Skeletal muscle tissue (tissue), 4 donors: ENCODE measurements around the gene ARL6IP4. TPM values are rescaled to one million over a fixed set of nuclear protein-coding genes. Genes with fewer than 3 reads are reported as not detected.

Source experiments
- H3K27ac ChIP-seq: one replicate; pipeline ENCODE4 v1.7.0; 2013; ENCODE audit warnings: mild to moderate bottlenecking, low read depth, low read length, inconsistent platforms
- H3K27me3 ChIP-seq, 3 donors: one replicate each; pipeline ENCODE4 v1.7.0; 2013; ENCODE audit warnings: low read length in 3 of 3; ENCODE audit not compliant: control insufficient read depth in 3 of 3, insufficient read depth in 3 of 3
- H3K36me3 ChIP-seq, 3 donors: one replicate each; pipeline ENCODE4 v1.7.0; 2013; ENCODE audit warnings: low read length in 3 of 3; ENCODE audit not compliant: control insufficient read depth in 3 of 3, insufficient read depth in 3 of 3
- H3K4me1 ChIP-seq, 3 donors: one replicate each; pipeline ENCODE4 v1.7.0; 2013; ENCODE audit warnings: low read length in 3 of 3, mild to moderate bottlenecking in 3 of 3; ENCODE audit not compliant: control insufficient read depth in 3 of 3, insufficient read depth in 3 of 3
- H3K4me3 ChIP-seq, 3 donors: one replicate each; pipeline ENCODE4 v1.7.0; 2013; ENCODE audit warnings: low read length in 3 of 3
- H3K9ac ChIP-seq, 3 donors: one replicate each; pipeline ENCODE4 v1.7.0; 2013; ENCODE audit warnings: low read length in 3 of 3, mild to moderate bottlenecking in 3 of 3, moderate library complexity in 2 of 3, low read depth in 1 of 3
- H3K9me3 ChIP-seq, 3 donors: one replicate each; pipeline ENCODE4 v1.7.0; 2013; ENCODE audit warnings: low read length in 3 of 3; ENCODE audit not compliant: control insufficient read depth in 3 of 3
- total RNA-seq: library from RNA; depleted of rRNA; stranded (reverse); fragments of >200 nt; gene quantifications from one replicate; pipeline ENCODE4 v1.2.3, GENCODE V29; 2014
- donor health status: Osteomylitis.

ARL6IP4 gene
- total RNA-seq, 1 donor from 2014 or later, result 93.4 TPM

DNA sequence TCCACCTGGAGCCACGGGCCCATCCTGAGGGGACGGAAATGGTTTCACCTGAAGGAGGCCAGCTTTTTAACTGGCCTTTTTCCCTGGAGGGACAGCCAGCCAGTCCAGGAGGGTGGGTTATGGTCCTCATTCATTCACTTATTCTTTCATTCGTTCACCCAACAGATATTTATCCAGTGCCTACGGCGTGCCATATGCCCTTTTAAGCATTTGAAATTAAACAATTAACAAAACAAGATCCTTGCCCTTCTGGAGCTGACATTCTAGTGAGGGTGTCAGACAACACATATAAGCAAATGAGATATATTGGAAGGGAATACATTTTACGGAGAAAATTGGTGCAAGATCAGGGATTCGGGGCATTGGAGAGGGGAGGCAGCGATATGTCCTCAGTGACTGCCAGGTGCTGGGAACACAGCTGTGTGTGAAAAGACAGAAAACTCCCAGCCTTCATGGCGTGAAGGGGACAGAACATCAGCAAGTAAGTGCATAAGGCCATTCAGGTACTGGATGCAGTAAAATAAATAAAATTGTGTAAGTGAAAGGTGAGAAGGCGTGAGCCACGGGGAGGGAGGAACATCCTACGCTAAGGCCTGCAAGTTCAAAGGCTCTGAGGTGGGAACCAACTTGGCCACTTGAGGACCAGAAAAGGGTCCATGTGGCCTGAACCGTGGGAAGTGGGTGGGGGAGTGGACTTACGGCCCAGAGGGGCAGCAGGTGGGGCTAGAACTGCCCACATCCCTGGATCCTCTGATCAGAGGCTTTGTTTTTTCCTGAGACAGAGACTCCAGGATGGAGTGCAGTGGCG is 13.5 kb upstream of the ARL6IP4 start:
- Histone ChIP-seq H3K4me3 (peak overlapping the region in 1 of 3 donors; percentile 22), H3K27ac (peak overlapping the region; percentile 33), H3K4me1 (peaks cover 19 to 24% (median 20%) of the 10 kb centered on the region in 3 donors), H3K9ac (no peak overlapping the region), H3K27me3 (no peaks in the 10 kb centered on the region), H3K9me3 (no peaks in the 10 kb centered on the region), H3K36me3 (no peaks in the 10 kb centered on the region)

- no peak overlapping the region for H3K4me3 ChIP-seq
- no peak overlapping the region for H3K9ac ChIP-seq
- no peaks in the 10 kb centered on the region for H3K36me3 ChIP-seq
Measured at GRCh38 chr12:122968104-122968503, 12.4 kb upstream of the ARL6IP4 start.

GRCh38 chr12:122969676-122970075 is 10.8 kb upstream of the ARL6IP4 start:
- H3K9me3 ChIP-seq, result no peaks in the 10 kb centered on the region
- H3K9ac ChIP-seq, result no peak overlapping the region

More at GRCh38 chr12:122968104-122968503, 12.4 kb upstream of the ARL6IP4 start:
- Histone ChIP-seq H3K27ac (no peak overlapping the region), H3K4me1 (peaks cover 19 to 24% (median 20%) of the 10 kb centered on the region in 3 donors), H3K27me3 (no peaks in the 10 kb centered on the region), H3K9me3 (no peaks in the 10 kb centered on the region)

GRCh38 chr12:122974274-122974891 is 6.1 kb upstream of the ARL6IP4 start:
- peaks cover 37 to 50% (median 39%) of the 10 kb centered on the region in 3 donors for H3K4me1 ChIP-seq
- H3K9me3 ChIP-seq, result no peaks in the 10 kb centered on the region
- peak overlapping the region; percentile 94 to 100 (median 99) for H3K9ac ChIP-seq
- H3K27me3 ChIP-seq, result no peaks in the 10 kb centered on the region
- H3K36me3 ChIP-seq, result peaks cover 4 to 8% (median 7%) of the 10 kb centered on the region in 3 donors
- peak overlapping the region; percentile 94 to 98 (median 98) for H3K4me3 ChIP-seq
- H3K27ac ChIP-seq, result peak overlapping the region; percentile 98

More at GRCh38 chr12:122969676-122970075, 10.8 kb upstream of the ARL6IP4 start:
- Histone ChIP-seq H3K4me3 (no peak overlapping the region), H3K27me3 (no peaks in the 10 kb centered on the region), H3K27ac (no peak overlapping the region), H3K36me3 (no peaks in the 10 kb centered on the region), H3K4me1 (peaks cover 12 to 18% (median 17%) of the 10 kb centered on the region in 3 donors)

- peaks cover 44 to 57% (median 46%) of the 10 kb centered on the region in 3 donors for H3K4me1 ChIP-seq
Measured at GRCh38 chr12:122974892-122975789, 5.3 kb upstream of the ARL6IP4 start, which contains the start of gene OGFOD2. Gene OGFOD2 (plus strand): TSS chr12:122975244. CDS start chr12:122975252, 8 bp downstream.

DNA sequence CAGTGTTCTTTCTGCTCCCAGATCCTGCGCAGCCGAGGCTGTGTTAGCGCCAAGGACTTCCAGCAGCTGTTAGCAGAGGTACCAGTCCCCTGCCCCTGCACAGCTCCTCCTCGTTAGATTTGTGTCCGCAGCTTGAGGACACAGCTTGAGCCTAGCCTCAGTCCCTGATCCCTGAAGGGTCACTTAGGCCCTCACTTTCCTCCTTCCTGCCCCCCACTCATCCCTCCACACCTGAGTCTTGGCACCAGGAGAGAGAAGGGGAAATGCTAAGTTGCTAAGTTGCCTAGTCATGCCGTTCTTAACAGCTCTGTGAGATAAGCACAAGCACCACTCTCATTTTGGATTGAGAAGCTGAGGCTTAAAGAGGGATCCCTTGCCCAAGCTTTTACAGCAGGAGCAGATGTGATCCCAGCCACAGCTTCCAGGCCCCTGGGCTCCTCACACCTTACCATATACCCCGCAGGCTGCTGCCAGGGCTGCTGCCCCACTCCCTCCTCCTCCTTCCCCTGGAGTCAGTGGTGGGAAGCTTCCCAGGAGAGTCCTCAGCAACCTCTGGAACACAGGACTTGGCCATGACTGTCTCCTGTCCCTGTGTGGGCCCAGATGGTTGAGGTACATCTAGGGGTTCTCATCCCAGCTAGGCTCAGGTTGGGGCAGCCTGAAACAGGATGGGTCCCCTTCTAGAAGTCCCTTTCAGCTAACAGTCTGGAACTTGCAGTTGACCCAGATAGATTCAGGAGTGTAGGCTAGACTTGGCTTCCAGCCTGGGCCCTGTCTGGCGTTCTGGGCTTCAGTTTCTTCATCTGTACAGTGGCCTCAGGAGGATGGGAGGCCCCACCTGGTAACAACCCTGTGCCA is 4.5 kb upstream of the ARL6IP4 start:
- peak overlapping the region; percentile 98 for H3K27ac ChIP-seq
- peak overlapping the region; percentile 94 to 98 (median 98) for H3K4me3 ChIP-seq
- H3K36me3 ChIP-seq, result peaks cover 4 to 8% (median 7%) of the 10 kb centered on the region in 3 donors
- peak overlapping the region; percentile 94 to 100 (median 99) for H3K9ac ChIP-seq
- peaks cover 47 to 61% (median 47%) of the 10 kb centered on the region in 3 donors for H3K4me1 ChIP-seq
- H3K27me3 ChIP-seq, result no peaks in the 10 kb centered on the region
- H3K9me3 ChIP-seq, result no peaks in the 10 kb centered on the region

More at GRCh38 chr12:122974892-122975789, 5.3 kb upstream of the ARL6IP4 start, which contains the start of gene OGFOD2:
- no peaks in the 10 kb centered on the region for H3K9me3 ChIP-seq
- no peaks in the 10 kb centered on the region for H3K27me3 ChIP-seq
- H3K36me3 ChIP-seq, result peaks cover 4 to 8% (median 7%) of the 10 kb centered on the region in 3 donors
- peak within 1 kb of the TSS; percentile 94 to 98 (median 98) for H3K4me3 ChIP-seq
- H3K27ac ChIP-seq, result peak within 1 kb of the TSS; percentile 98
- H3K9ac ChIP-seq, result peak within 1 kb of the TSS; percentile 94 to 100 (median 99)

DNA sequence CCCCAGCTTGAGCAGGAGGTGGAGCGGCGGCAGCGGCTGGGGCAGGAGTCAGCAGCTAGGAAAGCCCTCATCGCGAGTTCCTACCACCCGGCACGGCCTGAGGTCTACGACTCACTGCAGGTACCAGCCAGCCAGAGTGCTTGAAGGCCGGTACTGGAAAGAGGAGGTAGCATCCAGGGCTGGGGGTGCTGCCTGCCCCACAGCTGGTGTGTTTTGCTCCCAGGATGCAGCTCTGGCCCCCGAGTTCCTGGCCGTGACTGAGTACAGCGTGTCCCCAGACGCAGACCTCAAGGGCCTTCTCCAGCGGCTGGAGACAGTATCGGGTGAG is 3.9 kb upstream of the ARL6IP4 start:
- no peak overlapping the region for H3K27ac ChIP-seq
- peak overlapping the region; percentile 94 to 100 (median 99) for H3K9ac ChIP-seq
- peaks cover 53 to 67% (median 53%) of the 10 kb centered on the region in 3 donors for H3K4me1 ChIP-seq
- peak overlapping the region; percentile 14 to 98 (median 94) for H3K4me3 ChIP-seq
- H3K36me3 ChIP-seq, result peaks cover 6 to 8% (median 7%) of the 10 kb centered on the region in 3 donors
- H3K27me3 ChIP-seq, result no peaks in the 10 kb centered on the region
- H3K9me3 ChIP-seq, result no peaks in the 10 kb centered on the region

GRCh38 chr12:122977153-122977552 is 3.3 kb upstream of the ARL6IP4 start:
- Histone ChIP-seq H3K9me3 (no peaks in the 10 kb centered on the region), H3K36me3 (peaks cover 9 to 14% (median 9%) of the 10 kb centered on the region in 3 donors), H3K27me3 (no peaks in the 10 kb centered on the region), H3K4me3 (no peak overlapping the region), H3K4me1 (peaks cover 58 to 72% (median 58%) of the 10 kb centered on the region in 3 donors), H3K9ac (peak overlapping the region in 1 of 3 donors; percentile 0), H3K27ac (no peak overlapping the region)
